Activated naive CD4-positive, alpha-beta T cell treated with anti-CD3 and anti-CD28 coated beads, Interleukin-2, amount 10 ng/mL, durations not matched to agents 5 hours and 36 hours (primary cell): ENCODE results near the gene CDC34. TPM values are rescaled to one million over a fixed set of nuclear protein-coding genes. Genes with fewer than 3 reads are reported as not detected.

Experiments used
- total RNA-seq, 2 experiments: library from RNA; stranded (reverse); gene quantifications; one replicate each; pipeline ENCODE4 v1.2.3, GENCODE V29; 2021

The CDC34 gene
- 10 to 100 TPM; 50.5 to 51.4 TPM for total RNA-seq

DNA sequence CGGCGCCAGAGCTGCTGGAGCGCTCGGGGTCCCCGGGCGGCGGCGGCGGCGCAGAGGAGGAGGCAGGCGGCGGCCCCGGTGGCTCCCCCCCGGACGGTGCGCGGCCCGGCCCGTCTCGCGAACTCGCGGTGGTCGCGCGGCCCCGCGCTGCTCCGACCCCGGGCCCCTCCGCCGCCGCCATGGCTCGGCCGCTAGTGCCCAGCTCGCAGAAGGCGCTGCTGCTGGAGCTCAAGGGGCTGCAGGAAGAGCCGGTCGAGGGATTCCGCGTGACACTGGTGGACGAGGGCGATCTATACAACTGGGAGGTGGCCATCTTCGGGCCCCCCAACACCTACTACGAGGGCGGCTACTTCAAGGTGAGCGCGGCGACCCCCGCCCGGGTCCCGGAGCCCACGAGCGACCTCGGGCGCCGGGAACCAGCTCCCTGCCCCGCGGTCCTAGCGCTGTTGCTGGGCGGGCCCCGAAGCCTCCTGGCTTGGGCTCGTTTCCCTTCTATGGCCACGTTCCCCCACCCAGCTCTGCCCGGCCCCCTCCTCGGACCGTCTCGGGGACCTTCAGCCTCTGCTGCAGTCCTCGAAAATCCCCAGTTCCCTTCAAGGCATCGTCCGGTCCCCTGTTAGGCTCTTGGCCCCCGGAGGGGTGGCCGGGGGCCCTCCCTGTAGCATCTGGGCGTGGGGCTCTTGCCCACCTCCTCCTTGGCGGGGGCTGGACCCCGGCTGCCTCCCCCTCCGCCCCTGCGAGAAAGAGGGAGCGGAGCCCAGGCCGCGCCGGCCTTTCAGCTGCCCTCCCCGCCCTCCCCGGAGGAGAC lies at the start of gene CDC34:
TSS of gene CDC34 (plus strand) at position 8 of the 808 bp plus-strand sequence. CDS start at position 180, 172 bp downstream.

DNA sequence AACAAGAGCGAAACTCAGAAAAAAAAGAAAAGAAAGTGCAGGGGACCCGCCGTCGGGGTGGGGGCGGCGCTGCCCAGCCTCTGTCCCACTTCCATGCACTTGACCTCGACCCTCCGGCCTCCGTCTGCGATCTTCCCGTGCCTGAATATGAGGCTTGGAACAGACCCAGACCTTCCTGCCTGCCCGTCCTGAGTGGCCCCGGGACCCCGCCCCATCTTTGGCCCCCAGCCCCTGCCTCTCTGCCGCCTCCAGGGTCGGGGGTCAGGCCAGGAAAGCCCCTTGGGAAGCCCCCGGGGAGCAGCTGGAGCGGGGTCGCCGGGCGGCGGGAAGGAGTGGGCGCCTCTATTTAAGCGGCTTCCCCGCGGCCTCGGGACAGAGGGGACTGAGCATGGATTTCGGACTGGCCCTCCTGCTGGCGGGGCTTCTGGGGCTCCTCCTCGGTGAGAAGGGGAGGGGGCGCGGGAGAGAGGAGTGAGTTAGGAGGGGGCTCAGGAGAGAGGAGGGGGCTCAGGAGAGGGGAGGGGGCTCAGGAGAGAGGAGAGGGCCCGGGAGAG lies 35.4 kb upstream of the CDC34 start, which contains the start of gene MADCAM1:
TSS of gene MADCAM1 (plus strand) at position 375 of the 554 bp plus-strand sequence. CDS start at position 389, 14 bp downstream.

GRCh38 chr19:507286-508203 lies 24.0 kb upstream of the CDC34 start, which contains the start of gene TPGS1:
TSS of gene TPGS1 (plus strand) at chr19:507497. CDS start at chr19:507507, 10 bp downstream.

GRCh38 chr19:543910-544608 lies 12.5 kb downstream of the CDC34 start, which contains the start of gene GZMM:
TSS of gene GZMM (plus strand) at chr19:544053. CDS start at chr19:544072, 19 bp downstream.

GRCh38 chr19:572140-572742 lies 40.7 kb downstream of the CDC34 start, which contains the start of gene BSG:
TSS of gene BSG (plus strand) at chr19:572596. CDS start at chr19:572635, 39 bp downstream.

GRCh38 chr19:589693-590395 lies 58.3 kb downstream of the CDC34 start, which contains the start of gene HCN2:
TSS of gene HCN2 (plus strand) at chr19:589881. CDS start at chr19:589946, 65 bp downstream.

Other genes starting within 250 kb of the CDC34 start
- gene PLPP2, start 240.4 kb upstream of the CDC34 start, total RNA-seq: under 1 TPM in 1 of 2 experiments, not detected in 1; 0.29 TPM
- gene MIER2, start 187.0 kb upstream of the CDC34 start, total RNA-seq: 10 to 100 TPM; 22.5 to 24.4 TPM
- under 1 TPM; 0.14 to 0.20 TPM for gene C2CD4C, start 122.6 kb upstream of the CDC34 start, total RNA-seq
- gene SHC2, start 70.7 kb upstream of the CDC34 start, total RNA-seq: not detected
- gene MADCAM1, start 35.3 kb upstream of the CDC34 start, total RNA-seq: under 1 TPM; 0.26 to 0.53 TPM
- gene TPGS1, start 24.3 kb upstream of the CDC34 start, total RNA-seq: 10 to 100 TPM; 28.3 to 31.9 TPM
- gene GZMM, start 12.3 kb downstream of the CDC34 start, total RNA-seq: 10 to 100 TPM; 49.7 to 52.1 TPM
- 100 to 1,000 TPM; 192 to 193 TPM for gene BSG, start 40.8 kb downstream of the CDC34 start, total RNA-seq
- 1 to 10 TPM; 5.2 to 5.6 TPM for gene HCN2, start 58.1 kb downstream of the CDC34 start, total RNA-seq
- 10 to 100 TPM; 51.6 to 54.5 TPM for gene POLRMT, start 101.8 kb downstream of the CDC34 start, total RNA-seq
- gene FGF22, start 108.1 kb downstream of the CDC34 start, total RNA-seq: not detected
- gene RNF126, start 131.5 kb downstream of the CDC34 start, total RNA-seq: 10 to 100 TPM; 76.1 to 78.9 TPM
- 1 to 10 TPM; 3.6 to 3.9 TPM for gene FSTL3, start 144.6 kb downstream of the CDC34 start, total RNA-seq
- not detected for gene PRSS57, start 163.7 kb downstream of the CDC34 start, total RNA-seq
- not detected for gene PALM, start 177.2 kb downstream of the CDC34 start, total RNA-seq
- not detected for gene MISP, start 219.4 kb downstream of the CDC34 start, total RNA-seq